ENCODE results near the gene ASB16.

The ASB16 gene

GRCh38 chr17:44209786-44210341 lies 39.4 kb downstream of the ASB16 start:
- Histone ChIP-seq H3K79me2 (peaks cover 14% of the 10 kb centered on the region), H3K9ac (no peak overlapping the region), H3K4me3 (ENCODE audit: low read depth, low read length) (no peak overlapping the region), H3K27ac (no peak overlapping the region), H3K4me2 (ENCODE audit: low read length) (peak overlapping the region; percentile 35), H3K9me3 (ENCODE audit: control insufficient read depth, low read length) (no peaks in the 10 kb centered on the region), H3K27me3 (ENCODE audit: control insufficient read depth, insufficient read depth, low read length) (no peaks in the 10 kb centered on the region), H3K36me3 (ENCODE audit: control insufficient read depth, insufficient read depth, low read length) (no peaks in the 10 kb centered on the region), H3K4me1 (peaks cover 8% of the 10 kb centered on the region), H2AFZ (peak overlapping the region; percentile 25)
- TF ChIP-seq, protein P1, sequence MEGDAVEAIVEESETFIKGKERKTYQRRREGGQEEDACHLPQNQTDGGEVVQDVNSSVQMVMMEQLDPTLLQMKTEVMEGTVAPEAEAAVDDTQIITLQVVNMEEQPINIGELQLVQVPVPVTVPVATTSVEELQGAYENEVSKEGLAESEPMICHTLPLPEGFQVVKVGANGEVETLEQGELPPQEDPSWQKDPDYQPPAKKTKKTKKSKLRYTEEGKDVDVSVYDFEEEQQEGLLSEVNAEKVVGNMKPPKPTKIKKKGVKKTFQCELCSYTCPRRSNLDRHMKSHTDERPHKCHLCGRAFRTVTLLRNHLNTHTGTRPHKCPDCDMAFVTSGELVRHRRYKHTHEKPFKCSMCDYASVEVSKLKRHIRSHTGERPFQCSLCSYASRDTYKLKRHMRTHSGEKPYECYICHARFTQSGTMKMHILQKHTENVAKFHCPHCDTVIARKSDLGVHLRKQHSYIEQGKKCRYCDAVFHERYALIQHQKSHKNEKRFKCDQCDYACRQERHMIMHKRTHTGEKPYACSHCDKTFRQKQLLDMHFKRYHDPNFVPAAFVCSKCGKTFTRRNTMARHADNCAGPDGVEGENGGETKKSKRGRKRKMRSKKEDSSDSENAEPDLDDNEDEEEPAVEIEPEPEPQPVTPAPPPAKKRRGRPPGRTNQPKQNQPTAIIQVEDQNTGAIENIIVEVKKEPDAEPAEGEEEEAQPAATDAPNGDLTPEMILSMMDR (IDR thresholded peaks at IDR 0.05) = no peak

GRCh38 chr17:44210342-44211192 lies 40.1 kb downstream of the ASB16 start:
- no peaks in the 10 kb centered on the region for H3K36me3 ChIP-seq (ENCODE audit: control insufficient read depth, insufficient read depth, low read length)
- peak overlapping the region; percentile 25 for H2AFZ ChIP-seq
- no peaks in the 10 kb centered on the region for H3K27me3 ChIP-seq (ENCODE audit: control insufficient read depth, insufficient read depth, low read length)
- TF ChIP-seq, protein P1 (IDR thresholded peaks at IDR 0.05) = peak; percentile 98
- H3K27ac ChIP-seq = no peak overlapping the region
- H3K9me3 ChIP-seq (ENCODE audit: control insufficient read depth, low read length) = no peaks in the 10 kb centered on the region
- peak overlapping the region; percentile 35 for H3K4me2 ChIP-seq (ENCODE audit: low read length)
- peaks cover 8% of the 10 kb centered on the region for H3K4me1 ChIP-seq
- peaks cover 18% of the 10 kb centered on the region for H3K79me2 ChIP-seq
- no peak overlapping the region for H3K9ac ChIP-seq
- H3K4me3 ChIP-seq (ENCODE audit: low read depth, low read length) = no peak overlapping the region

DNA sequence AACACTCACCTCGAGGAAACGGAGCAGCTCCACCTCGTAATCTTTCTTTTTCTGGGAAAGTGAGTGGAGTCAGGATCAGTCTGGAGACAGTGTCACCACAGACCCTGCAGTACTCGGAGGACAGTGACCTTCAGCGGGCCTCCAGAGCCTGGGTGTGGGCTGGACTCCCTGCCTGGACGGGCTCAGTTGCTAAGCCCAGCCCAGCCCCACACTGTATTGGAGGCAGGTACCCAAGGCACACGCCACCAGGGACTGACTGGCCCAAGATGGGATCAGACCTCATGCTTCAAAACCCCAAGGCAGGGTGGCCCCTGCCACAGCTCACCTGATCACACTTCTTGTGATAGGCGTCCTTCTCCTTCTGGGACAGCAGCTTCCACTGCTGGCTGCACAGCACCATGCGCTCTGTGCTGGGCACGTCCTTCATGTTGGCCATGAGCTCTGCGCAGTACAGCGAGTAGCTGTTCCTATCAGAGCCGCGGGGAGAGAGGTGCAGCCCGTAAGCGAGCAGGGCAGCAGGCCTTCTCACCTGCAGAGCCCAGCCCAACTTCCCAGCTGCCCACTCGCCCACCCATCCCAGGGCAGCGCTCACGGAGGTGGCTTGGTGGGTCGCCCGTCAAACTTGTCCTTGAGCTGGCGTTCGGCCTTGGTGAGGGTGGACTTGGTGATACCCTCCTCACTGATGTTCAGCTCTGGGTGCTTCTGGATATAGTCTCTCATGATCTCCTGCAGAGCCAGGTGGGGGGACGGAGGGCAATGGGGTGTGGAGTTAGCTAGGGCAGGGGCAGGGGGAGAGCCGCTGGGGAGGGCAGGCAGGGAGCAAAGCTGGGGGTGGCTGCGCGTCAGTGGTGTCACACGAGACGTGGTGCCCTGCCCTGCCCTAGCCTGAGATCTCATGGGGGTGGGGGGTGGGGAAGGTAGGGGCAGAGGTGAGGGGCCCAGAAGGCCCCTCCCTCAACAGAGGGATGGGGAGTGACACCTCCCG lies 41.1 kb downstream of the ASB16 start:
- TF ChIP-seq, protein P1 (IDR thresholded peaks at IDR 0.05) = no peak
- peaks cover 8% of the 10 kb centered on the region for H3K4me1 ChIP-seq
- no peaks in the 10 kb centered on the region for H3K9me3 ChIP-seq (ENCODE audit: control insufficient read depth, low read length)
- no peak overlapping the region for H3K27ac ChIP-seq
- no peak overlapping the region for H3K4me2 ChIP-seq (ENCODE audit: low read length)
- H3K4me3 ChIP-seq (ENCODE audit: low read depth, low read length) = no peak overlapping the region
- no peaks in the 10 kb centered on the region for H3K36me3 ChIP-seq (ENCODE audit: control insufficient read depth, insufficient read depth, low read length)
- H2AFZ ChIP-seq = no peak overlapping the region
- no peaks in the 10 kb centered on the region for H3K27me3 ChIP-seq (ENCODE audit: control insufficient read depth, insufficient read depth, low read length)
- H3K9ac ChIP-seq = no peak overlapping the region
- H3K79me2 ChIP-seq = peaks cover 27% of the 10 kb centered on the region

DNA sequence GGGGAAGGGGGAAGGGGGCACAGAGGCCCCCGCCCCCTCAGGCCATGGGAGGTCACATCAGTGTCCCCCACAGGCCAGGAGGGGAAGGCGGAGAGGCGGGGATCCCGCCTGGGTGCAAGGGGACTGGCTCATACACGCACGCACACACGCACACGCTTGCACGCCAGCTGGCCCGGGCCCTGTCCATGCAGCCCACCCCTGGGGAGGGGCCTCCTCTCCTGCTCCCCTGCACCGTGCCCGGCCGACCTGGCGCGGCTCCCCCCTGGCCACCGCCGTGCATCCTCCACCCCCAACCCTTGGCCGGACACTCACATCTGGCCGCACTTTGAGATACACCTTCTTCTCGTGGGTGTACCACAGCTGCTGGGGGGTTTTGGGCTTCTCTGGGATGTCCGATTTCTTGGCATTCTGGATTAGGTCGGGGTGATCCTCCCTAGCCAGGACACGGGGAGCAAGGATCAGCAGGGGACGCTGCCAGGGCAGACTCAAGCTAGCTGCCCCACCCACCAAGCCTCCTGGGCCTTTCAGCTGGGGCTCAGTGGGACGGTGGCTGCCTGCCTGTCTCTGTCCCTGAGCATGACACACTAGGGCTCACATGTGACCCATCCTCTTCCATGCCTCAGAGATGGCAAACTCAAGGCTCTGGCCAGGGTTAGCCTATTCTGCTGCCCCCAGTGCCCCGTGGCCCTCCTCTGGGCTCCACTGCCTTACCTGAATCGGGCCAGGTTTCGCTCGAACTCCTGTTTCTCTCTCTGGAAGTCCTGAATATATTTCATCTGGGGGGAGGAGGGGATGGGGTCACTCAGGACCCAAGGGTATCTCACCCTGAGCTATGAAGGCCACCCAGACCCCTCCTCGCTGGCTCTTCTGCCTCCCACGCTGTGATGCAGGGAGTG lies 42.3 kb downstream of the ASB16 start:
- H3K27me3 ChIP-seq (ENCODE audit: control insufficient read depth, insufficient read depth, low read length) = no peaks in the 10 kb centered on the region
- no peaks in the 10 kb centered on the region for H3K36me3 ChIP-seq (ENCODE audit: control insufficient read depth, insufficient read depth, low read length)
- no peaks in the 10 kb centered on the region for H3K9me3 ChIP-seq (ENCODE audit: control insufficient read depth, low read length)
- H3K79me2 ChIP-seq = peaks cover 38% of the 10 kb centered on the region
- H3K9ac ChIP-seq = no peak overlapping the region
- H3K4me2 ChIP-seq (ENCODE audit: low read length) = no peak overlapping the region
- H3K27ac ChIP-seq = no peak overlapping the region
- H3K4me3 ChIP-seq (ENCODE audit: low read depth, low read length) = no peak overlapping the region
- no peak overlapping the region for H2AFZ ChIP-seq
- TF ChIP-seq, protein P1 (IDR thresholded peaks at IDR 0.05) = no peak
- H3K4me1 ChIP-seq = peaks cover 16% of the 10 kb centered on the region

Data from parathyroid adenoma (tissue), 2 donors.